Liver (tissue), 9 donors: ENCODE measurements around the gene SLC38A10. TPM values are rescaled to one million over a fixed set of nuclear protein-coding genes. Genes with fewer than 3 reads are reported as not detected.

ENCODE experiments used
- DNase-seq: peaks from one replicate; pipeline ENCODE4 v3.0.0-alpha.2; 2017; ENCODE audit warnings: low spot score
- H3K27ac ChIP-seq, 2 donors: one replicate each; pipeline ENCODE4 v1.7.0; 2013; ENCODE audit warnings: inconsistent platforms in 2 of 2, low read length in 2 of 2, control low read depth in 1 of 2, low read depth in 1 of 2, mild to moderate bottlenecking in 1 of 2
- H3K27me3 ChIP-seq, 4 donors: one replicate each; pipeline versions ENCODE4 v1.6.1 to v1.7.0; 2013; ENCODE audit warnings: low read length in 3 of 4, inconsistent platforms in 1 of 4, mild to moderate bottlenecking in 1 of 4, moderate library complexity in 1 of 4; ENCODE audit not compliant: control insufficient read depth in 4 of 4, insufficient read depth in 4 of 4
- H3K36me3 ChIP-seq, 4 donors: one replicate each; pipeline versions ENCODE4 v1.6.1 to v1.7.0; 2013; ENCODE audit warnings: low read length in 3 of 4, mild to moderate bottlenecking in 3 of 4, low read depth in 1 of 4, moderate library complexity in 1 of 4; ENCODE audit not compliant: control insufficient read depth in 4 of 4, insufficient read depth in 3 of 4
- H3K4me1 ChIP-seq, 4 donors: one replicate each; pipeline versions ENCODE4 v1.6.1 to v1.7.0; 2013; ENCODE audit warnings: low read length in 3 of 4, mild to moderate bottlenecking in 3 of 4, moderate library complexity in 1 of 4; ENCODE audit not compliant: control insufficient read depth in 4 of 4, insufficient read depth in 4 of 4
- H3K4me3 ChIP-seq, 3 donors: one replicate each; pipeline versions ENCODE4 v1.6.1 to v1.7.0; 2013; ENCODE audit warnings: low read length in 3 of 3, control low read depth in 1 of 3, low read depth in 1 of 3, mild to moderate bottlenecking in 1 of 3
- H3K9ac ChIP-seq, 2 donors: one replicate each; pipeline ENCODE4 v1.7.0; 2013; ENCODE audit warnings: low read length in 2 of 2, mild to moderate bottlenecking in 2 of 2, moderate library complexity in 2 of 2, control low read depth in 1 of 2, low read depth in 1 of 2
- H3K9me3 ChIP-seq, 4 donors: one replicate each; pipeline versions ENCODE4 v1.6.1 to v1.7.0; 2013; ENCODE audit warnings: low read length in 3 of 4; ENCODE audit not compliant: control insufficient read depth in 4 of 4
- ATF3 ChIP-seq: IDR thresholded peaks from 2 replicates; pipeline ENCODE4 v1.6.1; 2016; ENCODE audit warnings: antibody characterized with exemption
- FOXA1 ChIP-seq: IDR thresholded peaks from 2 replicates; pipeline ENCODE4 v1.6.1; 2016; ENCODE audit warnings: antibody characterized with exemption
- FOXA2 ChIP-seq: IDR thresholded peaks from 2 replicates; pipeline ENCODE4 v1.6.1; 2016; ENCODE audit warnings: antibody characterized with exemption
- GABPA ChIP-seq, 2 donors: IDR thresholded peaks in 1 of 2; conservative IDR thresholded peaks in 1 of 2; 2 replicates each; pipeline ENCODE4 v1.6.1; 2016; ENCODE audit warnings: antibody characterized with exemption in 2 of 2, mild to moderate bottlenecking in 1 of 2, moderate library complexity in 1 of 2
- HNF4A ChIP-seq, 2 donors: conservative IDR thresholded peaks; 2 replicates each; pipeline ENCODE4 v1.6.1; 2016; ENCODE audit warnings: antibody characterized with exemption in 2 of 2, mild to moderate bottlenecking in 2 of 2
- HNF4G ChIP-seq: IDR thresholded peaks from 2 replicates; pipeline ENCODE4 v1.6.1; 2016; ENCODE audit warnings: antibody characterized with exemption
- JUND ChIP-seq, 2 donors: IDR thresholded peaks; 2 replicates each; pipeline ENCODE4 v1.6.1; 2016; ENCODE audit warnings: antibody characterized with exemption in 2 of 2
- NR2F2 ChIP-seq: IDR thresholded peaks from 2 replicates; pipeline ENCODE4 v1.6.1; 2016; ENCODE audit warnings: antibody characterized with exemption
- REST ChIP-seq: IDR thresholded peaks from 2 replicates; pipeline ENCODE4 v1.6.1; 2016; ENCODE audit warnings: antibody characterized with exemption, mild to moderate bottlenecking
- RXRA ChIP-seq, 2 donors: IDR thresholded peaks; 2 replicates each; pipeline ENCODE4 v1.6.1; 2017 to 2018; ENCODE audit warnings: antibody characterized with exemption in 2 of 2, mild to moderate bottlenecking in 1 of 2
- TAF1 ChIP-seq: conservative IDR thresholded peaks from 2 replicates; pipeline ENCODE4 v1.6.1; 2016; ENCODE audit warnings: antibody characterized with exemption, mild to moderate bottlenecking
- YY1 ChIP-seq: IDR thresholded peaks from 2 replicates; pipeline ENCODE4 v1.6.1; 2016; ENCODE audit warnings: antibody characterized with exemption, mild to moderate bottlenecking
- WGBS: extraction: QIAGEN DNeasy Blood & Tissue Kit; methylation state at CpG from one replicate; pipeline ENCODE4 v1.1.7; 2013; 5-methylcytosine and 5-hydroxymethylcytosine counted together
- polyA plus RNA-seq, 2 donors: library from polyadenylated mRNA; stranded (reverse) in 1 of 2; unstranded in 1 of 2; fragments of 200-250 nt in 1 of 2; fragments of >200 nt in 1 of 2; fragmentation: Nextera tagmentation in 1 of 2; extraction: Ambion mirVana in 1 of 2; gene quantifications; one replicate each; pipeline versions ENCODE4 v1.2.1 to v1.2.3, GENCODE V29; 2013 to 2015
- total RNA-seq, 2 donors: library from RNA; depleted of rRNA; stranded (reverse); fragments of >200 nt; gene quantifications; one replicate each; pipeline ENCODE4 v1.2.3, GENCODE V29; 2014
- TF ChIP-seq, protein P1 (sequence below): IDR thresholded peaks from 2 replicates; pipeline ENCODE4 v1.6.1; 2016; ENCODE audit warnings: antibody characterized with exemption
- TF ChIP-seq, protein P2 (sequence below): fragments of 150-350 bp; IDR thresholded peaks from 2 replicates; pipeline ENCODE4 v1.5.1; 2017; ENCODE audit warnings: improper control_type of control experiment, low read depth, low read length; ENCODE audit not compliant: missing input control
- donor health status: healthy.
- donor health status: healthy.
- donor health status: healthy.
- donor health status: healthy.
- donor health status: healthy.

The SLC38A10 gene
- total and polyA plus RNA-seq, 4 donors: 29.3 to 117 (median 54.7) TPM

DNA sequence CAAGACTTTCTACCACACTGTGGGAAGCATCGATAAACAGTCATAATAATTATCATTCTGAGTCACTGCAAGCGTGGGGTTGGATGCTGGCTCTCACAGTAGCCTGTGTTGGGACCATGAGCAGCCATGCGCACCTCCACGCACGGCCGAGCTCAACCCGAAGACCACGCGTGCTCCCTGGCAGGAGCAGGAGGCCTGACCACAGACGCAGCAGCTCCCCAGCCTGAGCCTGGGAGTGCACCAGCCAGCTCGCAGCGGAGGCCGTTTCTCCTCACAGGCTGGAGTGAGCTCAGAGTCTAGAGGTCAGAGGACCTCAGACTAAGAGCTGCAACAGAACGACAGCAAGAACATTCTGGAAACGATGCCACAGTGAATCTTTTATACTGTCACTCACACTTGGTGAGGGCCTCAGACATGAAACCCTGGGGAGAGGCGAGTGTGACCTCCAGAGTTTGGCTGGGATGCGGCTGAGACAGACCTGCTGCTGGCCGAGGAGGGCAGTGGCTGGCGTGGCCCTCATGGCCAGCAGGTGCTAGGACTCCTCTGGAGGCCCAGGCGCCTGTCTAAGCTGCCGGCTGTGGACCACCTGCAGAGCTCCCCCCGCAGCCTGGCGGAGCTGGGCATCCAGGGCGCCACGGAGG is 50.0 kb downstream of the SLC38A10 start:
- 57% methylated on average over 25 of the region's 25 CpGs for WGBS
- H3K4me3 ChIP-seq: no peak overlapping the region
- peaks cover under 1 to 12% (median 4%) of the 10 kb centered on the region in 4 donors for H3K4me1 ChIP-seq
- H3K27me3 ChIP-seq: no peaks in the 10 kb centered on the region
- no peak overlapping the region for H3K9ac ChIP-seq
- DNase-seq: no peak
- no peak overlapping the region for H3K27ac ChIP-seq
- peak in 1 of 2 donors; percentile 58 for TF ChIP-seq RXRA (IDR thresholded peaks at IDR 0.05)
- TF ChIP-seq FOXA1: no peak
- peak in 1 of 2 donors; percentile 57 for TF ChIP-seq HNF4A (conservative IDR thresholded peaks at IDR 0.05)
- no peaks in the 10 kb centered on the region for H3K9me3 ChIP-seq
- peaks cover 0 to 11% (median 7%) of the 10 kb centered on the region in 4 donors for H3K36me3 ChIP-seq

DNA sequence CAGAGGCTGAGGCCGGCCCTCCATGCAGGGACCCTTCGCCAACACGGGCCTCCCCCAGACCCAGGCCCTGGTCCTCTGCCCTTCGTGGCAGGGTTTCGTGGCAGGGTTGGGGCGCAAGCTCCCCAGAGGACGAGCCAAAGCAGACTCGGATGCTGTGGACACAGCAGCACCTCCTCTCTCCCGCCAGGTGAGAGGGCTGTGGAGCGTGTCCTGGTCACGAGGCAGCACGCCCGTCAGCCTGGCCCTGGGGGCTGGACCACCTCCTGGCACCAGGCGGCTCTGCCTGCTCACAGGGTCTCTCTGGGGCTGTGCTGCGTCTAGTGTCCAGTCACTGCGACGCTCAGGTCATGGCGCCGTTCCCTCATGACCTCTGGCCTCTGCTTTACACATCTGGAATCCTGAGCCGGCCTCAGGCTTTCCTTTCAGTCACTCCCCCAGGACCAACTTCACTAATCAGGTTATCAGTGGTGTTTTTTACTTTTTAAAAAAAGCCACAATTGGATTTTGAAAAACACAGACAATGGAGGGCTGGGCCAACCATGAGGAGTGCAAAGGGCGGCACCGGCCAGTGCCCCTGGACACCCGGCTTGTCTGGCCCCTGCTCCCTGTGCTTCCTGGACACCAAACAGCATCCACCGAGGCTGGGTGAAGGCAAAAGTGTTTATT is 50.6 kb downstream of the SLC38A10 start:
- no peak for TF ChIP-seq REST
- TF ChIP-seq ATF3: no peak
- TF ChIP-seq GABPA (IDR thresholded peaks at IDR 0.05 in 1 of 2, conservative IDR thresholded peaks at IDR 0.05 in 1 of 2): no peak
- no peak for TF ChIP-seq JUND (IDR thresholded peaks at IDR 0.05)
- no peak for TF ChIP-seq YY1
- Histone ChIP-seq H3K4me1 (peaks cover 3 to 17% (median 9%) of the 10 kb centered on the region in 4 donors), H3K27ac (no peak overlapping the region), H3K36me3 (peaks cover 0 to 6% (median 3%) of the 10 kb centered on the region in 4 donors), H3K4me3 (no peak overlapping the region), H3K9me3 (no peaks in the 10 kb centered on the region), H3K27me3 (no peaks in the 10 kb centered on the region), H3K9ac (no peak overlapping the region)
- DNase-seq: no peak
- 73% methylated on average over 24 of the region's 24 CpGs for WGBS

GRCh38 chr17:81243333-81243664 is 51.8 kb downstream of the SLC38A10 start:
- WGBS: 89% methylated on average over 10 of the region's 10 CpGs
- Histone ChIP-seq H3K4me1 (peaks cover 3 to 20% (median 12%) of the 10 kb centered on the region in 4 donors), H3K36me3 (peaks cover 0 to 5% (median 2%) of the 10 kb centered on the region in 4 donors), H3K9me3 (no peaks in the 10 kb centered on the region), H3K27me3 (no peaks in the 10 kb centered on the region), H3K9ac (no peak overlapping the region), H3K4me3 (no peak overlapping the region), H3K27ac (no peak overlapping the region)
- no peak for DNase-seq
- no peak for TF ChIP-seq GABPA (IDR thresholded peaks at IDR 0.05 in 1 of 2, conservative IDR thresholded peaks at IDR 0.05 in 1 of 2)
- TF ChIP-seq, protein P1, sequence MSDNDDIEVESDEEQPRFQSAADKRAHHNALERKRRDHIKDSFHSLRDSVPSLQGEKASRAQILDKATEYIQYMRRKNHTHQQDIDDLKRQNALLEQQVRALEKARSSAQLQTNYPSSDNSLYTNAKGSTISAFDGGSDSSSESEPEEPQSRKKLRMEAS: no peak
- TF ChIP-seq HNF4G: no peak
- no peak for TF ChIP-seq NR2F2
- TF ChIP-seq FOXA2: no peak
- TF ChIP-seq, protein P2, sequence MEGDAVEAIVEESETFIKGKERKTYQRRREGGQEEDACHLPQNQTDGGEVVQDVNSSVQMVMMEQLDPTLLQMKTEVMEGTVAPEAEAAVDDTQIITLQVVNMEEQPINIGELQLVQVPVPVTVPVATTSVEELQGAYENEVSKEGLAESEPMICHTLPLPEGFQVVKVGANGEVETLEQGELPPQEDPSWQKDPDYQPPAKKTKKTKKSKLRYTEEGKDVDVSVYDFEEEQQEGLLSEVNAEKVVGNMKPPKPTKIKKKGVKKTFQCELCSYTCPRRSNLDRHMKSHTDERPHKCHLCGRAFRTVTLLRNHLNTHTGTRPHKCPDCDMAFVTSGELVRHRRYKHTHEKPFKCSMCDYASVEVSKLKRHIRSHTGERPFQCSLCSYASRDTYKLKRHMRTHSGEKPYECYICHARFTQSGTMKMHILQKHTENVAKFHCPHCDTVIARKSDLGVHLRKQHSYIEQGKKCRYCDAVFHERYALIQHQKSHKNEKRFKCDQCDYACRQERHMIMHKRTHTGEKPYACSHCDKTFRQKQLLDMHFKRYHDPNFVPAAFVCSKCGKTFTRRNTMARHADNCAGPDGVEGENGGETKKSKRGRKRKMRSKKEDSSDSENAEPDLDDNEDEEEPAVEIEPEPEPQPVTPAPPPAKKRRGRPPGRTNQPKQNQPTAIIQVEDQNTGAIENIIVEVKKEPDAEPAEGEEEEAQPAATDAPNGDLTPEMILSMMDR: no peak
- no peak for TF ChIP-seq TAF1
- no peak for TF ChIP-seq YY1
